Neural progenitor cell (in vitro differentiated cells): ENCODE data around the gene IPO13.

Experiments used
- CTCF ChIP-seq: fragments of 200-600 bp; sonication (generic); IDR thresholded peaks from 2 replicates; pipeline ENCODE4 v1.5.1; 2017; ENCODE audit warnings: antibody characterized with exemption, mild to moderate bottlenecking
- EZH2 ChIP-seq: fragments of 200-600 bp; sonication (generic); IDR thresholded peaks from 2 replicates; pipeline ENCODE4 v1.6.1; 2017; ENCODE audit warnings: antibody characterized with exemption, mild to moderate bottlenecking, moderate library complexity

DNA sequence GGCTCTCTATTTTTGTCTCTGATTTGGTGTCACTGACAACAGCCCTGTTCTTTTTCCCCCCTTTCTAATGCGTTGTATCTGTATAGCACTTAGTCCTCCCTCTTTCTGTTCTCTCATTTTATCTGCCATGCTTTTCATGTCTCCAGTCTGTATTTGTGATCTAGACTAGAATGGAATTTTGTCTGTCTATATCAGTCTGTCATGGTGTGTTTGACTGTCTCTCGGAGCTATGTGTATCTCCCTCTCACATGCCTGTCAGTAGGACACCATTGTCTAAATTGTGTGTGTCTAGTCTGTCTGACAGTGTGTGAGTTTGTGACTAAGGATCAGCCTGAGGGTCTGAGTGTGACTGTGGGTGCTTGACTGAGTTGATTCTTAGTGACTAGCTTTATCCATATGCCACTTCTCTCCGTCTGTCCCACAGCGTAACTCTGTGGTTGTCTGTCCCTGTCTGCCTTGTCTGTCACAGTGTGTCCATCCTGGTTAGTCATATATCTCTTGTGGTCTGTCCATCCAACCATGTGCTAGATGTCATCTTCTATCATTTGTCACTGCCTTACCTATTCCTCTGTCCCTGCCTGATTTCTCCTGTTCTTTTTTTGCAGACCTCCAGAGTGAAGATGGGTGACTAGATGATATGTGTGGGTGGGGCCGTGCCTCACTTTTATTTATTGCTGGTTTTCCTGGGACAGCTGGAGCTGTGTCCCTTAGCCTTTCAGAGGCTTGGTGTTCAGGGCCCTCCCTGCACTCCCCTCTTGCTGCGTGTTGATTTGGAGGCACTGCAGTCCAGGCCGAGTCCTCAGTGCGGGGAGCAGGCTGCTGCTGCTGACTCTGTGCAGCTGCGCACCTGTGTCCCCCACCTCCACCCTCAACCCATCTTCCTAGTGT lies 30.9 kb downstream of the IPO13 start:
- TF ChIP-seq CTCF = no peak
- no peak for TF ChIP-seq EZH2
